ENCODE results near the gene RALY. TPM values are rescaled to one million over a fixed set of nuclear protein-coding genes. Genes with fewer than 3 reads are reported as not detected.

Gene RALY
- total and polyA plus RNA-seq, 2 donors (not counting 3 experiments of a cell fraction or from before 2014, with no cell fraction given), result 142 to 146 TPM

GRCh38 chr20:34013554-34013953, 19.8 kb downstream of the RALY start:
- ChIA-PET POLR2A (no interaction called here), CTCF (interaction anchor here (0.8 to 1.6 kb wide), 2 partner anchors 9 to 12 kb away, joined by 4 to 6 read pairs; no protein-coding TSS in a partner anchor)
- DNase-seq (ENCODE audit: low read depth, low spot score) (no peak), FAIRE-seq (no peak)
- no peaks in the 10 kb centered on the region for H3K27me3 ChIP-seq (ENCODE audit: control insufficient read depth in 2 of 2, insufficient read depth in 2 of 2, low read length in 2 of 2)
- no peak overlapping the region for H2AFZ ChIP-seq (ENCODE audit: low read depth, low read length)
- no peaks in the 10 kb centered on the region for H3K9me3 ChIP-seq (replicated peaks; ENCODE audit: control insufficient read depth, insufficient read depth, low read length)
- peaks cover 3% of the 10 kb centered on the region for H3K4me1 ChIP-seq (ENCODE audit: control insufficient read depth, extremely low read depth, insufficient read depth, low read length)
- BruUV-seq (replicated peaks), result no TSS peak
- H3K9ac ChIP-seq (replicated peaks; ENCODE audit: extremely low read depth, insufficient read depth, low read length), result no peak overlapping the region
- intact Hi-C loops (cut with micrococcal nuclease), result no loop called here
- no peaks in the 10 kb centered on the region for H3K9me1 ChIP-seq (replicated peaks; ENCODE audit: control insufficient read depth, extremely low read depth, insufficient read depth, low read length)
- dilution Hi-C loops (cut with MboI; ENCODE audit: extremely low pct_ligation_motif_present, low sequenced_read_pairs), result no loop called here
- no peak overlapping the region for H3K27ac ChIP-seq (ENCODE audit: insufficient read depth, low read depth, low read length)
- H3K79me2 ChIP-seq (ENCODE audit: control insufficient read depth, insufficient read depth, low read length), result peaks cover 96% of the 10 kb centered on the region
- no peak overlapping the region for H3K4me3 ChIP-seq (replicated peaks in 1 of 3; ENCODE audit: insufficient read depth in 1 of 3, low read depth in 1 of 3, low read length in 3 of 3)
- H3K36me3 ChIP-seq (ENCODE audit: control insufficient read depth in 2 of 2, extremely low read depth in 1 of 2, insufficient read depth in 2 of 2, low read length in 2 of 2), result no peaks in the 10 kb centered on the region
- no peak for TF ChIP-seq EZH2 (IDR thresholded peaks at IDR 0.05; ENCODE audit: borderline replicate concordance, low read depth, low read length, severe bottlenecking)
- no peak for TF ChIP-seq JUN (IDR thresholded peaks at IDR 0.05; ENCODE audit: borderline replicate concordance, insufficient read depth, insufficient read length, low read depth)
- TF ChIP-seq, protein P1, sequence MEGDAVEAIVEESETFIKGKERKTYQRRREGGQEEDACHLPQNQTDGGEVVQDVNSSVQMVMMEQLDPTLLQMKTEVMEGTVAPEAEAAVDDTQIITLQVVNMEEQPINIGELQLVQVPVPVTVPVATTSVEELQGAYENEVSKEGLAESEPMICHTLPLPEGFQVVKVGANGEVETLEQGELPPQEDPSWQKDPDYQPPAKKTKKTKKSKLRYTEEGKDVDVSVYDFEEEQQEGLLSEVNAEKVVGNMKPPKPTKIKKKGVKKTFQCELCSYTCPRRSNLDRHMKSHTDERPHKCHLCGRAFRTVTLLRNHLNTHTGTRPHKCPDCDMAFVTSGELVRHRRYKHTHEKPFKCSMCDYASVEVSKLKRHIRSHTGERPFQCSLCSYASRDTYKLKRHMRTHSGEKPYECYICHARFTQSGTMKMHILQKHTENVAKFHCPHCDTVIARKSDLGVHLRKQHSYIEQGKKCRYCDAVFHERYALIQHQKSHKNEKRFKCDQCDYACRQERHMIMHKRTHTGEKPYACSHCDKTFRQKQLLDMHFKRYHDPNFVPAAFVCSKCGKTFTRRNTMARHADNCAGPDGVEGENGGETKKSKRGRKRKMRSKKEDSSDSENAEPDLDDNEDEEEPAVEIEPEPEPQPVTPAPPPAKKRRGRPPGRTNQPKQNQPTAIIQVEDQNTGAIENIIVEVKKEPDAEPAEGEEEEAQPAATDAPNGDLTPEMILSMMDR (IDR thresholded peaks at IDR 0.05; ENCODE audit: extremely low read depth in 1 of 2, insufficient read depth in 1 of 2, low read depth in 1 of 2, low read length in 2 of 2), result no peak
- no peak for TF ChIP-seq MAX (IDR thresholded peaks at IDR 0.05; ENCODE audit: insufficient read depth, insufficient read length)
- peaks cover 21% of the 10 kb centered on the region for H4K20me1 ChIP-seq (replicated peaks; ENCODE audit: control insufficient read depth, extremely low read depth, insufficient read depth, low read length)
- no peak overlapping the region for H3K4me2 ChIP-seq (ENCODE audit: insufficient read depth, low read length)

DNA sequence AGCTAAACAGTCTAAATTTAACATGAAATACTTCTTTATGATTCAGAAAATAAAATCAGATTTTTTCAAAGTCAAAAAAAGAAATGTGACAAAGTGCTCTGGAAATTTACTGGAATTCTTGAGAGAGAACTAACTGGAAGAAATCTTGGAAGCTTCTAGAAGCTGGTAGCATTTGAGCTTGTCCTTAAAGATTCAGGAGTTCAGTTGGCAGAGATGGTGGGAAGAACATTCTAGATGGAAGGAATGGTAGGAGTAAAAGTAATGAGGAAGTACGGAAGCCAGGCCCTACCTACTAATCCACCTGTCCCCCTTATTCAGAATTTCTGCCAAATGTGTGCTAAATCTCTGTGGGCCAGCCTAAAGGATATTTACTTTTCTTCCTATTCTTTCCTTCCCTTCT, 21.2 kb downstream of the RALY start:
- Histone ChIP-seq H3K4me1 (ENCODE audit: control insufficient read depth, extremely low read depth, insufficient read depth, low read length) (no peaks in the 10 kb centered on the region), H3K27ac (ENCODE audit: insufficient read depth, low read depth, low read length) (no peak overlapping the region), H4K20me1 (replicated peaks; ENCODE audit: control insufficient read depth, extremely low read depth, insufficient read depth, low read length) (peaks cover 18% of the 10 kb centered on the region), H3K9me1 (replicated peaks; ENCODE audit: control insufficient read depth, extremely low read depth, insufficient read depth, low read length) (no peaks in the 10 kb centered on the region), H3K9me3 (replicated peaks; ENCODE audit: control insufficient read depth, insufficient read depth, low read length) (no peaks in the 10 kb centered on the region), H3K79me2 (ENCODE audit: control insufficient read depth, insufficient read depth, low read length) (peaks cover 93% of the 10 kb centered on the region), H3K27me3 (ENCODE audit: control insufficient read depth in 2 of 2, insufficient read depth in 2 of 2, low read length in 2 of 2) (no peaks in the 10 kb centered on the region), H3K4me2 (ENCODE audit: insufficient read depth, low read length) (no peak overlapping the region), H2AFZ (ENCODE audit: low read depth, low read length) (no peak overlapping the region), H3K9ac (replicated peaks; ENCODE audit: extremely low read depth, insufficient read depth, low read length) (no peak overlapping the region), H3K36me3 (ENCODE audit: control insufficient read depth in 2 of 2, extremely low read depth in 1 of 2, insufficient read depth in 2 of 2, low read length in 2 of 2) (no peaks in the 10 kb centered on the region), H3K4me3 (replicated peaks in 1 of 3; ENCODE audit: insufficient read depth in 1 of 3, low read depth in 1 of 3, low read length in 3 of 3) (no peak overlapping the region)
- DNase-seq (ENCODE audit: low read depth, low spot score) (no peak), FAIRE-seq (no peak)
- TF ChIP-seq JUN (IDR thresholded peaks at IDR 0.05; ENCODE audit: borderline replicate concordance, insufficient read depth, insufficient read length, low read depth) (no peak), POLR2A (IDR thresholded peaks at IDR 0.05; ENCODE audit: low read depth, low read length) (no peak), FOS (IDR thresholded peaks at IDR 0.05; ENCODE audit: borderline replicate concordance, insufficient read depth, low read length) (no peak), EZH2 (IDR thresholded peaks at IDR 0.05; ENCODE audit: borderline replicate concordance, low read depth, low read length, severe bottlenecking) (no peak), MAX (IDR thresholded peaks at IDR 0.05; ENCODE audit: insufficient read depth, insufficient read length) (no peak), GATA2 (IDR thresholded peaks at IDR 0.05; ENCODE audit: insufficient read depth, insufficient read length, low read depth, low read length) (no peak), MYC (IDR thresholded peaks at IDR 0.05; ENCODE audit: low read depth, low read length) (no peak), POLR2AphosphoS5 (IDR thresholded peaks at IDR 0.05; ENCODE audit: insufficient read depth, low read depth, low read length) (no peak)
- TF ChIP-seq, protein P1 (IDR thresholded peaks at IDR 0.05; ENCODE audit: extremely low read depth in 1 of 2, insufficient read depth in 1 of 2, low read depth in 1 of 2, low read length in 2 of 2), result no peak
- intact Hi-C loops (cut with micrococcal nuclease) (no loop called here), dilution Hi-C loops (cut with MboI; ENCODE audit: extremely low pct_ligation_motif_present, low sequenced_read_pairs) (no loop called here)
- ChIA-PET CTCF (no interaction called here), POLR2A (no interaction called here)
- no TSS peak for BruUV-seq (replicated peaks)

Measured in endothelial cell of umbilical vein (primary cell).